SK-N-MC (cell line): Measurements from ENCODE around the gene PPP1R13L.
A peak's percentile ranks its signal among the peaks of the same experiment; 100 is the strongest.

Source experiments
- DNase-seq: peaks from one replicate; pipeline ENCODE4 v3.0.0-alpha.2; 2011; ENCODE audit warnings: low read depth, low spot score
- H3K27ac ChIP-seq: fragments of 200-600 bp; sonication (generic); 2 replicates; pipeline ENCODE4 v1.5.1; 2016; ENCODE audit warnings: mixed run types
- H3K36me3 ChIP-seq: fragments of 200-600 bp; sonication (generic); 2 replicates; pipeline ENCODE4 v1.6.1; 2017; ENCODE audit warnings: antibody characterized with exemption, low read length, mixed read lengths; ENCODE audit not compliant: insufficient read depth
- H3K4me3 ChIP-seq: fragments of 200-600 bp; sonication (generic); 2 replicates; pipeline ENCODE4 v1.5.1; 2016
- H3K9ac ChIP-seq: fragments of 200-600 bp; sonication (generic); 2 replicates; pipeline ENCODE4 v1.8.0; 2017; ENCODE audit warnings: mixed run types, mixed read lengths; ENCODE audit not compliant: insufficient read length
- H3K9me3 ChIP-seq: fragments of 200-600 bp; sonication (generic); 2 replicates; pipeline ENCODE4 v1.6.1; 2017; ENCODE audit warnings: low read depth, mild to moderate bottlenecking, antibody characterized with exemption, low read length, moderate library complexity, mixed read lengths
- EZH2 ChIP-seq: fragments of 200-600 bp; sonication (generic); IDR thresholded peaks from one replicate; pipeline ENCODE4 v1.6.1; 2017; ENCODE audit warnings: antibody characterized with exemption
- FOXP2 ChIP-seq: optimal IDR thresholded peaks from 2 replicates; pipeline ENCODE3; 2011; ENCODE audit warnings: mild to moderate bottlenecking, moderate library complexity; ENCODE audit not compliant: insufficient read depth; ENCODE audit errors: extremely low read length, control extremely low read depth
- POLR2AphosphoS5 ChIP-seq: IDR thresholded peaks from 2 replicates; pipeline ENCODE4 v1.6.1; 2012; ENCODE audit warnings: mild to moderate bottlenecking, low read depth, low read length, borderline replicate concordance

PPP1R13L gene

GRCh38 chr19:45444318-45445041 lies 39.6 kb upstream of the PPP1R13L start:
- H3K9ac ChIP-seq: no peak overlapping the region
- no peak for TF ChIP-seq EZH2
- no peak for TF ChIP-seq POLR2AphosphoS5
- no peak for TF ChIP-seq FOXP2
- H3K36me3 ChIP-seq: no peaks in the 10 kb centered on the region
- DNase-seq: no peak
- no peak overlapping the region for H3K27ac ChIP-seq
- H3K4me3 ChIP-seq: no peak overlapping the region
- no peaks in the 10 kb centered on the region for H3K9me3 ChIP-seq

GRCh38 chr19:45443462-45444317 lies 38.8 kb upstream of the PPP1R13L start:
- TF ChIP-seq FOXP2 (no peak), POLR2AphosphoS5 (peak; percentile 44; the same call in 1 of the 2 replicates), EZH2 (no peak)
- Histone ChIP-seq H3K9ac (no peak overlapping the region), H3K27ac (no peak overlapping the region), H3K4me3 (peak overlapping the region; percentile 77), H3K36me3 (no peaks in the 10 kb centered on the region), H3K9me3 (no peaks in the 10 kb centered on the region)
- DNase-seq: no peak

- H3K9me3 ChIP-seq: no peaks in the 10 kb centered on the region
- DNase-seq: no peak
- H3K27ac ChIP-seq: no peak overlapping the region
- H3K9ac ChIP-seq: peak overlapping the region; percentile 33
- peak overlapping the region; percentile 77 for H3K4me3 ChIP-seq
- no peaks in the 10 kb centered on the region for H3K36me3 ChIP-seq
- TF ChIP-seq EZH2 (no peak), FOXP2 (no peak), POLR2AphosphoS5 (no peak)
Observed at GRCh38 chr19:45442778-45443461, 38.1 kb upstream of the PPP1R13L start.

GRCh38 chr19:45442408-45442777 lies 37.5 kb upstream of the PPP1R13L start:
- Histone ChIP-seq H3K9me3 (no peaks in the 10 kb centered on the region), H3K9ac (no peak overlapping the region), H3K27ac (no peak overlapping the region), H3K4me3 (no peak overlapping the region), H3K36me3 (no peaks in the 10 kb centered on the region)
- TF ChIP-seq EZH2 (no peak), FOXP2 (no peak), POLR2AphosphoS5 (no peak)
- DNase-seq: no peak

- no peak for DNase-seq
- Histone ChIP-seq H3K36me3 (no peaks in the 10 kb centered on the region), H3K9me3 (no peaks in the 10 kb centered on the region), H3K4me3 (no peak overlapping the region), H3K9ac (no peak overlapping the region), H3K27ac (no peak overlapping the region)
- TF ChIP-seq POLR2AphosphoS5 (no peak), FOXP2 (no peak), EZH2 (no peak)
Observed at GRCh38 chr19:45440873-45441654, 36.2 kb upstream of the PPP1R13L start.

- peak overlapping the region; percentile 89 for H3K4me3 ChIP-seq
- TF ChIP-seq POLR2AphosphoS5 (no peak), EZH2 (no peak), FOXP2 (no peak)
- H3K9me3 ChIP-seq: no peaks in the 10 kb centered on the region
- H3K36me3 ChIP-seq: no peaks in the 10 kb centered on the region
- DNase-seq: no peak
- H3K27ac ChIP-seq: no peak overlapping the region
- H3K9ac ChIP-seq: no peak overlapping the region
Observed at GRCh38 chr19:45440259-45440638, 35.4 kb upstream of the PPP1R13L start.

- Histone ChIP-seq H3K4me3 (peak overlapping the region; percentile 89), H3K9me3 (no peaks in the 10 kb centered on the region), H3K27ac (peak overlapping the region; percentile 13; the same call in 1 of the 2 replicates), H3K36me3 (no peaks in the 10 kb centered on the region), H3K9ac (peak overlapping the region; percentile 78)
- no peak for DNase-seq
- TF ChIP-seq POLR2AphosphoS5 (no peak), FOXP2 (no peak), EZH2 (no peak)
Observed at GRCh38 chr19:45439569-45440258, 34.8 kb upstream of the PPP1R13L start.
